ENCODE results near the gene SCCPDH.

- TF ChIP-seq POLR2AphosphoS5 (IDR thresholded peaks at IDR 0.05; ENCODE audit: low read depth, low read length) (no peak), TAF1 (IDR thresholded peaks at IDR 0.05; ENCODE audit: low read depth, low read length) (no peak), POLR2A (IDR thresholded peaks at IDR 0.05; ENCODE audit: low read depth, low read length) (no peak), PAX5 (IDR thresholded peaks at IDR 0.05; ENCODE audit: insufficient read depth, low read length, severe bottlenecking) (no peak), POU2F2 (IDR thresholded peaks at IDR 0.05; ENCODE audit: low read depth, low read length) (no peak)
Measured at GRCh38 chr1:246689409-246690008, 34.7 kb upstream of the SCCPDH start.
